ENCODE results near the gene RPN1. TPM values are rescaled to one million over a fixed set of nuclear protein-coding genes. Genes with fewer than 3 reads are reported as not detected.

Gene RPN1
- 250 TPM for total RNA-seq (ENCODE audit: unreplicated experiment)
- long read RNA-seq, transcript RPN1-201 (10 exons, 2,314 nt) = major isoform, 205 of 245 reads
- long read RNA-seq, partial matches to known transcripts = 30 of 245 reads
- long read RNA-seq, other reads (novel, unspliced or antisense) = 9 of 245 reads

DNA sequence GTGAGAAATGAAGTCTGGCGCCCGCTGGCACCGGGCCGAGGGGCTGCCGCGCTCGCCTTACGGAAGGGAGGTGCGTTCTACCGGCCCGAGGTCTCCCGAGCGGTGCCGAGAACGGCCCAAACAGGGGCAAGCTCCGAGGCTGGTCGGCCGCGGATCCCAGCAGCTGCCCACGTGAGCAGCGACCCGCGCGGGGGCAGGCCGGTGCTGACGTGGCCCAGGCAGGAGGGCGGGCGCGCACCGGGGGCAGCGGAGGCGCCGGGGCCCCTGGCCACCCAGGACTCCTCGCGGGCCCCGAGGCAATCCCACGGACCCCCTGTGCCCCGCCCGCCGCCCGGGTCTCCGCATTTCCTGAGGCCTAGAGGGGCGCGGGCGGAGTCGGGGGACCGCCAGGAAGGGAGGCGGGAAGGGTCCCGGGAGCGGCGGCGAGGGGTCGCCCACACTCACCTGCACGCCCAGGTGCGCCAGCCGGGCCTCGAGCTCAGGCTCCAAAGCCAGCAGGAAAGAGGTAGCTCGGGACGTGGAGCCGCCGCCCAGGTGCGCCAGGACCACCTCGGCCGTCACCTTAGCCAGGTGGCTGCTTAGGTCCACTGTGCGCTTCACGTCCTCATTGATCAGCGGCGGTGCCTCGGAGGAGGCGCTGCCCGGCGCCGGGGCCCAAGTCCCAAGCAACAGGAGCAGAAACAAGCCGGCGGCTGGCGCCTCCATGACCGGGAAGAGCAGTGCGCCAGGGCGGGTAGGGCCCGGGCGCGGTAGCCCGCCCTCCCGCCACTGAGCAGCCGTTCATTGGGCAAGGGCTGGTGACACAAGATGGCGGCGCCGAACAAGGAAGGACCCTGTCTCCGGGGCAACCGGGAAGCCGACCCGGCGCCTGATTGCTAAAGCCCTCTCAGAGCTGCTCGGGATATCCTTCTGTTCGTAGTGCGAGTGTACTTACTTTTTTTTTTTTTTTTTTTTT, at the start of gene RPN1:
RPN1 (minus strand) TSS at position 723 of the 955 bp plus-strand sequence; CDS start at position 705, 18 bp downstream.
- Mint-ChIP-seq H3K27me3 (ENCODE audit: unreplicated experiment) (no peaks in the 10 kb centered on the region), H3K4me1 (ENCODE audit: unreplicated experiment) (peaks cover 9% of the 10 kb centered on the region), H3K36me3 (ENCODE audit: low read depth, unreplicated experiment) (peaks cover 4% of the 10 kb centered on the region), H3K9me3 (ENCODE audit: unreplicated experiment) (no peaks in the 10 kb centered on the region), H3K27ac (ENCODE audit: unreplicated experiment) (peak within 1 kb of the TSS; percentile 94), H3K4me3 (ENCODE audit: unreplicated experiment) (peak within 1 kb of the TSS; percentile 95)
- TF ChIP-seq CTCF (IDR thresholded peaks at IDR 0.05; ENCODE audit: unreplicated experiment) = no peak
- peak; percentile 96 for DNase-seq (ENCODE audit: low spot score)

DNA sequence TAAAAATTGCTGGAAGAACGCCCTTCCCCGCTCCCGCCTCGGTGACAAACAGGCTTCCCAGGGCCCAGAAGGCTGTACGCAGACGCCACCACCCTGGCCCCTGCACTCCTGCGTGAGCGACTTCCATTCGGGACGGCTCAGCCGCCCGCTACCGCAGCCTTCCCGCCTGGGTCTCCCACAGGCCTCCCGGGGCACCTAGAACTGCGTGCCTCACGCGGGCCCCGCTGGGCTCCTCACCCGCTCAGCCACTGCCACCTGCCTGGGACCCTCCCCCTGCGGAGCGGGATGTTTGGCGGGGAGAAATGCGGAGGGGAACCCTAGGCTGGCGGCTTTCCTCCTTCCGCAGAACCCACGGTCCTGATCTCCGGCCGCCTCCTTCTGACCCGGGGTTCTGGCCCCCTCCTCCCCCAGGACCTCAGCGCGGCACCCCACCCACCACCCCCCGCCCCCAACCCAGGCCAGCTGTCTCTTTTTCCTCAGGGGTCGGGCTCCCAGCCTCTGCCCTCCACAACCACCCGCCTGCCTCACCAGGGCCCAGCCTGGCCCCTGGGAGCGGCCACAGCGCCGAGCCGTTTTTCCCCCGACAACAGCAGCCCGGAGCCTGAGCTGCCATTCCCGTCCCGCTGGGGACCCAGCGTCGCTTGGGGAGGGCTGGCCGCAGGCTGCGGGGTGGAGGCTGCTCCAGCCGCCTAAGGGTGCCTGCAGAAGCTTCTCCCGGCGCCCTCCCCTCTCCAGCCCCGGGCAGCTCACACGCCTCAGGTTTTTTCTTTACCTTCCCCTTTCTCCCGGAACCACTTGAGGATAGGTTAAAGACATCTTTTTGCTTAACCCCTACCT, 47.8 kb upstream of the RPN1 start:
- peaks cover 10% of the 10 kb centered on the region for H3K4me1 Mint-ChIP-seq (ENCODE audit: unreplicated experiment)
- no peaks in the 10 kb centered on the region for H3K36me3 Mint-ChIP-seq (ENCODE audit: low read depth, unreplicated experiment)
- no peak overlapping the region for H3K4me3 Mint-ChIP-seq (ENCODE audit: unreplicated experiment)
- H3K27me3 Mint-ChIP-seq (ENCODE audit: unreplicated experiment) = no peaks in the 10 kb centered on the region
- H3K27ac Mint-ChIP-seq (ENCODE audit: unreplicated experiment) = no peak overlapping the region
- peak; percentile 42 for DNase-seq (ENCODE audit: low spot score)
- no peak for TF ChIP-seq CTCF (IDR thresholded peaks at IDR 0.05; ENCODE audit: unreplicated experiment)
- no peaks in the 10 kb centered on the region for H3K9me3 Mint-ChIP-seq (ENCODE audit: unreplicated experiment)

DNA sequence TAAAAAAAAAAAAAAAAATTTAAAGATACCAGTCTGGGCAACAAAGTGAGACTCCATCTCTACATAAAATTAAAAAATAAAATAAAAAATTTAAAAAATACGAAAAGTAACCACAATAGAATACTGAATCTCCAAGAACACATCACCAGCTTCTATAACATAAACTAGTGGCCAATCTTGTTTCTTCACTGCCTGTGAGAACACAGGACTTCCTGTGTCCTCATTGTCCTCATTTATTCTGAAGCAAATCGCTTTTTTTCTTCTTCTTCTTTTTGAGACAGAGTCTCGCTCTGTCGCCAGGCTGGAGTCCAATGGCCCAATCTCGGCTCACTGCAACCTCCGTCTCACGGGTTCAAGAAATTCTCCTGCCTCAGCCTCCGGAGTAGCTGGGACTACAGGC, 46.7 kb upstream of the RPN1 start:
- H3K36me3 Mint-ChIP-seq (ENCODE audit: low read depth, unreplicated experiment) = no peaks in the 10 kb centered on the region
- TF ChIP-seq CTCF (IDR thresholded peaks at IDR 0.05; ENCODE audit: unreplicated experiment) = no peak
- H3K27ac Mint-ChIP-seq (ENCODE audit: unreplicated experiment) = no peak overlapping the region
- H3K9me3 Mint-ChIP-seq (ENCODE audit: unreplicated experiment) = no peaks in the 10 kb centered on the region
- no peaks in the 10 kb centered on the region for H3K27me3 Mint-ChIP-seq (ENCODE audit: unreplicated experiment)
- H3K4me3 Mint-ChIP-seq (ENCODE audit: unreplicated experiment) = no peak overlapping the region
- no peak for DNase-seq (ENCODE audit: low spot score)
- peaks cover 10% of the 10 kb centered on the region for H3K4me1 Mint-ChIP-seq (ENCODE audit: unreplicated experiment)

DNA sequence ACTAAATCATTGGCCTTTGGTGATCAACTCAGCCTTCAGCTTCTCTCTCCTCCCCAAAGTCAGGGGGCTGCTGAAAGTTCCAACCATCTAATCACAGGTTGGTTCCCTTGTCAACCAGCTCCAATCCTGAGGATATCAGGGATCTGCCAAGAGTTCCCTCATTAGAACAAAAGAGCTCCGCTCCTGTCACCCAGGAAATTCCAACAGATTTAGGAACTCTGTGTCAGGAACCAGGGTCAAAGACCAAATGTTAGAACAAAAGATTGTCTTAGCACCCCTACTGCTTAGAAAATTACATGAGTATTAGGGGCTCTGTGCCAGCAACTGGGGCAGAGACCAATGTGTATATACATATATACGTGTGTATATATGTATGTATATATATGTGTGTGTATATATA, 43.1 kb upstream of the RPN1 start:
- Mint-ChIP-seq H3K4me3 (ENCODE audit: unreplicated experiment) (no peak overlapping the region), H3K36me3 (ENCODE audit: low read depth, unreplicated experiment) (no peaks in the 10 kb centered on the region), H3K27me3 (ENCODE audit: unreplicated experiment) (no peaks in the 10 kb centered on the region), H3K27ac (ENCODE audit: unreplicated experiment) (no peak overlapping the region), H3K9me3 (ENCODE audit: unreplicated experiment) (no peaks in the 10 kb centered on the region), H3K4me1 (ENCODE audit: unreplicated experiment) (no peaks in the 10 kb centered on the region)
- no peak for DNase-seq (ENCODE audit: low spot score)
- no peak for TF ChIP-seq CTCF (IDR thresholded peaks at IDR 0.05; ENCODE audit: unreplicated experiment)

Data from endothelial cell (in vitro differentiated cells).